CD4-positive, CD25-positive, alpha-beta regulatory T cell (primary cell): Measurements from ENCODE around the gene RPL27A. TPM values are rescaled to one million over a fixed set of nuclear protein-coding genes. Genes with fewer than 3 reads are reported as not detected.

Source experiments
- ATAC-seq, 2 donors: fragments of 150-1000 bp; cut with Tn5 transposase; one replicate each; pipeline ENCODE4 v1.10.0; 2021; ENCODE audit warnings: low read depth in 2 of 2, moderate number of reproducible peaks in 2 of 2, moderate library complexity in 1 of 2
- DNase-seq, 3 donors: peaks; one replicate each; pipeline versions ENCODE4 v3.0.0 to v3.0.0-alpha.2; 2012 to 2022; ENCODE audit warnings: mixed read lengths in 1 of 3
- H3K27ac ChIP-seq: one replicate; pipeline ENCODE4 v1.7.0; 2013; ENCODE audit warnings: mild to moderate bottlenecking, low read length; ENCODE audit not compliant: insufficient read depth, poor library complexity, severe bottlenecking
- H3K27me3 ChIP-seq: one replicate; pipeline ENCODE4 v1.7.0; 2013; ENCODE audit warnings: low read length; ENCODE audit not compliant: control insufficient read depth, insufficient read depth
- H3K36me3 ChIP-seq: one replicate; pipeline ENCODE4 v1.7.0; 2013; ENCODE audit warnings: mild to moderate bottlenecking, low read length, moderate library complexity; ENCODE audit not compliant: control insufficient read depth, insufficient read depth
- H3K4me1 ChIP-seq: 2 replicates; pipeline ENCODE4 v1.7.0; 2013; ENCODE audit warnings: mild to moderate bottlenecking, low read length; ENCODE audit not compliant: insufficient read depth, control insufficient read depth, poor library complexity, severe bottlenecking
- H3K4me3 ChIP-seq: one replicate; pipeline ENCODE4 v1.7.0; 2013; ENCODE audit warnings: low read depth, mild to moderate bottlenecking, low read length, moderate library complexity
- H3K9me3 ChIP-seq, 2 experiments: 1 replicate in 1 of 2; 2 replicates in 1 of 2; pipeline ENCODE4 v1.7.0; 2013; ENCODE audit warnings: low read length in 2 of 2, mild to moderate bottlenecking in 1 of 2, moderate library complexity in 1 of 2; ENCODE audit not compliant: control insufficient read depth in 2 of 2
- H3K27ac Mint-ChIP-seq, 3 donors: one replicate each; pipeline ENCODE4 v1.8.0; 2020 to 2022; ENCODE audit warnings: mild to moderate bottlenecking in 3 of 3, mixed read lengths in 3 of 3, moderate library complexity in 2 of 3
- H3K27me3 Mint-ChIP-seq: one replicate; pipeline ENCODE4 v1.8.0; 2022; ENCODE audit warnings: mild to moderate bottlenecking, mixed read lengths
- H3K36me3 Mint-ChIP-seq: one replicate; pipeline ENCODE4 v1.8.0; 2020; ENCODE audit warnings: mixed read lengths
- H3K4me1 Mint-ChIP-seq, 4 donors: one replicate each; pipeline ENCODE4 v1.8.0; 2020 to 2022; ENCODE audit warnings: mixed read lengths in 4 of 4, mild to moderate bottlenecking in 1 of 4
- H3K4me3 Mint-ChIP-seq, 4 donors: one replicate each; pipeline ENCODE4 v1.8.0; 2020 to 2022; ENCODE audit warnings: mild to moderate bottlenecking in 4 of 4, mixed read lengths in 4 of 4, moderate library complexity in 3 of 4
- H3K9me3 Mint-ChIP-seq, 7 donors: one replicate each; pipeline ENCODE4 v1.8.0; 2020 to 2022; ENCODE audit warnings: mixed read lengths in 7 of 7, mild to moderate bottlenecking in 3 of 7, moderate library complexity in 2 of 7
- polyA plus RNA-seq, 4 donors: library from polyadenylated mRNA; unstranded; fragments of 300-500 nt; fragmentation: Illumina TruSeq; gene quantifications; one replicate each; pipeline ENCODE4 v1.2.3, GENCODE V29; 2021
- total RNA-seq: library from RNA; stranded (reverse); gene quantifications from one replicate; pipeline ENCODE4 v1.2.3, GENCODE V29; 2022

Gene RPL27A
- total and polyA plus RNA-seq, 5 donors from 2014 or later: 1,139 to 4,268 (median 2,980) TPM

- H3K9me3 Mint-ChIP-seq: no peaks in the 10 kb centered on the region
- DNase-seq (no peak), ATAC-seq (no peak)
- peaks cover 14% of the 10 kb centered on the region for H3K4me1 ChIP-seq
- no peaks in the 10 kb centered on the region for H3K27me3 Mint-ChIP-seq
- H3K27ac Mint-ChIP-seq: peak overlapping the region in 2 of 3 donors; percentile 26 to 56
- no peak overlapping the region for H3K4me3 ChIP-seq
- no peaks in the 10 kb centered on the region for H3K36me3 ChIP-seq
- no peaks in the 10 kb centered on the region for H3K27me3 ChIP-seq
- H3K4me1 Mint-ChIP-seq: peaks cover 19 to 31% (median 20%) of the 10 kb centered on the region in 4 donors
- H3K27ac ChIP-seq: no peak overlapping the region
- peaks cover 17% of the 10 kb centered on the region for H3K36me3 Mint-ChIP-seq
- H3K9me3 ChIP-seq: no peaks in the 10 kb centered on the region
- H3K4me3 Mint-ChIP-seq: no peak overlapping the region
Measured at GRCh38 chr11:8693010-8693551, 10.5 kb downstream of the RPL27A start.

GRCh38 chr11:8693555-8693954 is 11.0 kb downstream of the RPL27A start:
- no peak overlapping the region for H3K27ac Mint-ChIP-seq
- H3K4me1 ChIP-seq: peaks cover 10% of the 10 kb centered on the region
- H3K9me3 ChIP-seq: no peaks in the 10 kb centered on the region
- peak overlapping the region in 1 of 4 donors; percentile 18 for H3K4me3 Mint-ChIP-seq
- no peaks in the 10 kb centered on the region for H3K27me3 Mint-ChIP-seq
- no peak overlapping the region for H3K4me3 ChIP-seq
- peaks cover 15 to 26% (median 17%) of the 10 kb centered on the region in 4 donors for H3K4me1 Mint-ChIP-seq
- H3K9me3 Mint-ChIP-seq: no peaks in the 10 kb centered on the region
- no peaks in the 10 kb centered on the region for H3K27me3 ChIP-seq
- ATAC-seq (no peak), DNase-seq (no peak)
- no peaks in the 10 kb centered on the region for H3K36me3 ChIP-seq
- no peak overlapping the region for H3K27ac ChIP-seq
- peaks cover 14% of the 10 kb centered on the region for H3K36me3 Mint-ChIP-seq

GRCh38 chr11:8694137-8694536 is 11.5 kb downstream of the RPL27A start:
- H3K4me1 Mint-ChIP-seq: peaks cover 11 to 20% (median 13%) of the 10 kb centered on the region in 4 donors
- Histone ChIP-seq H3K4me1 (peaks cover 7% of the 10 kb centered on the region), H3K27me3 (no peaks in the 10 kb centered on the region), H3K4me3 (no peak overlapping the region), H3K9me3 (no peaks in the 10 kb centered on the region), H3K36me3 (no peaks in the 10 kb centered on the region), H3K27ac (no peak overlapping the region)
- H3K4me3 Mint-ChIP-seq: peak overlapping the region in 1 of 4 donors; percentile 27
- DNase-seq (peak in 1 of 3 donors; percentile 20), ATAC-seq (peak in 1 of 2 donors; percentile 11)
- no peaks in the 10 kb centered on the region for H3K9me3 Mint-ChIP-seq
- H3K36me3 Mint-ChIP-seq: peaks cover 13% of the 10 kb centered on the region
- H3K27me3 Mint-ChIP-seq: no peaks in the 10 kb centered on the region
- no peak overlapping the region for H3K27ac Mint-ChIP-seq

GRCh38 chr11:8697054-8697453 is 14.5 kb downstream of the RPL27A start:
- Mint-ChIP-seq H3K9me3 (no peaks in the 10 kb centered on the region), H3K27me3 (no peaks in the 10 kb centered on the region), H3K27ac (no peak overlapping the region), H3K4me3 (no peak overlapping the region), H3K4me1 (peaks cover 0 to 7% (median 3%) of the 10 kb centered on the region in 4 donors), H3K36me3 (peaks cover 13% of the 10 kb centered on the region)
- Histone ChIP-seq H3K27me3 (no peaks in the 10 kb centered on the region), H3K4me3 (no peak overlapping the region), H3K9me3 (no peaks in the 10 kb centered on the region), H3K27ac (no peak overlapping the region), H3K36me3 (no peaks in the 10 kb centered on the region), H3K4me1 (no peaks in the 10 kb centered on the region)
- ATAC-seq (no peak), DNase-seq (no peak)

- Histone ChIP-seq H3K36me3 (no peaks in the 10 kb centered on the region), H3K27me3 (no peaks in the 10 kb centered on the region), H3K9me3 (no peaks in the 10 kb centered on the region), H3K4me3 (no peak overlapping the region), H3K27ac (no peak overlapping the region), H3K4me1 (no peaks in the 10 kb centered on the region)
- Mint-ChIP-seq H3K4me3 (no peak overlapping the region), H3K9me3 (no peaks in the 10 kb centered on the region), H3K27ac (peak overlapping the region in 1 of 3 donors; percentile 50), H3K27me3 (no peaks in the 10 kb centered on the region), H3K4me1 (peaks cover 0 to 5% (median 1%) of the 10 kb centered on the region in 4 donors), H3K36me3 (peaks cover 17% of the 10 kb centered on the region)
- ATAC-seq: no peak
- DNase-seq: no peak
Measured at GRCh38 chr11:8698379-8698851, 15.8 kb downstream of the RPL27A start.

- no peaks in the 10 kb centered on the region for H3K27me3 ChIP-seq
- no peaks in the 10 kb centered on the region for H3K36me3 ChIP-seq
- Mint-ChIP-seq H3K36me3 (peaks cover 17% of the 10 kb centered on the region), H3K27me3 (no peaks in the 10 kb centered on the region), H3K4me1 (peaks cover 0 to 5% (median 1%) of the 10 kb centered on the region in 4 donors), H3K9me3 (no peaks in the 10 kb centered on the region), H3K4me3 (no peak overlapping the region), H3K27ac (no peak overlapping the region)
- no peaks in the 10 kb centered on the region for H3K4me1 ChIP-seq
- DNase-seq (no peak), ATAC-seq (no peak)
- H3K27ac ChIP-seq: no peak overlapping the region
- H3K4me3 ChIP-seq: no peak overlapping the region
- H3K9me3 ChIP-seq: no peaks in the 10 kb centered on the region
Measured at GRCh38 chr11:8698917-8699441, 16.4 kb downstream of the RPL27A start.

GRCh38 chr11:8699903-8700302 is 17.3 kb downstream of the RPL27A start:
- no peak for ATAC-seq
- H3K4me1 Mint-ChIP-seq: peaks cover 0 to 5% (median 1%) of the 10 kb centered on the region in 4 donors
- DNase-seq: no peak
- H3K27ac ChIP-seq: no peak overlapping the region
- H3K9me3 Mint-ChIP-seq: no peaks in the 10 kb centered on the region
- no peak overlapping the region for H3K4me3 ChIP-seq
- H3K36me3 ChIP-seq: no peaks in the 10 kb centered on the region
- H3K9me3 ChIP-seq: no peaks in the 10 kb centered on the region
- no peaks in the 10 kb centered on the region for H3K27me3 Mint-ChIP-seq
- no peak overlapping the region for H3K4me3 Mint-ChIP-seq
- H3K27me3 ChIP-seq: no peaks in the 10 kb centered on the region
- H3K36me3 Mint-ChIP-seq: peaks cover 17% of the 10 kb centered on the region
- H3K27ac Mint-ChIP-seq: peak overlapping the region in 1 of 3 donors; percentile 64
- H3K4me1 ChIP-seq: no peaks in the 10 kb centered on the region
